Middle frontal gyrus (tissue), 1 donor: Measurements from ENCODE around the gene ANKRD29.
"Not testable (repeated sequence)": the region's sequence is repeated elsewhere in the genome, so short reads cannot be mapped to it uniquely, and the experiment has no call there.

Experiments
- DNase-seq: peaks from one replicate; pipeline ENCODE4 v3.0.0-alpha.2; 2015; ENCODE audit warnings: low spot score; ENCODE audit errors: extremely low spot score

Gene ANKRD29

GRCh38 chr18:23584019-23584983, 78.4 kb downstream of the ANKRD29 start:
- no peak for DNase-seq

- DNase-seq = peak; percentile 24
Observed at GRCh38 chr18:23583071-23583865, 79.4 kb downstream of the ANKRD29 start.

- DNase-seq = no peak
Observed at GRCh38 chr18:23580677-23581367, 81.9 kb downstream of the ANKRD29 start.

- DNase-seq = no peak
Observed at GRCh38 chr18:23578891-23579653, 83.6 kb downstream of the ANKRD29 start.

- DNase-seq = no peak
Observed at GRCh38 chr18:23578067-23578701, 84.5 kb downstream of the ANKRD29 start.

- DNase-seq = not testable (repeated sequence)
Observed at GRCh38 chr18:23577521-23577920, 85.2 kb downstream of the ANKRD29 start.

- DNase-seq = no peak
Observed at GRCh38 chr18:23575309-23575651, 87.4 kb downstream of the ANKRD29 start.

- no peak for DNase-seq
Observed at GRCh38 chr18:23574611-23575308, 88.0 kb downstream of the ANKRD29 start.

- DNase-seq = no peak
Observed at GRCh38 chr18:23573626-23574431, 88.9 kb downstream of the ANKRD29 start.

- no peak for DNase-seq
Observed at GRCh38 chr18:23573020-23573419, 89.7 kb downstream of the ANKRD29 start.

- no peak for DNase-seq
Observed at GRCh38 chr18:23572570-23572969, 90.1 kb downstream of the ANKRD29 start.

- DNase-seq = no peak
Observed at GRCh38 chr18:23572012-23572411, 90.7 kb downstream of the ANKRD29 start.

- no peak for DNase-seq
Observed at GRCh38 chr18:23570912-23571504, 91.7 kb downstream of the ANKRD29 start.

GRCh38 chr18:23569299-23570063, 93.2 kb downstream of the ANKRD29 start:
- no peak for DNase-seq

GRCh38 chr18:23568281-23569138, 94.2 kb downstream of the ANKRD29 start:
- DNase-seq = no peak

- no peak for DNase-seq
Observed at GRCh38 chr18:23567671-23568070, 95.0 kb downstream of the ANKRD29 start.
